DOHH2 (cell line): ENCODE measurements around the gene PEBP1.
A peak's percentile ranks its signal among the peaks of the same experiment; 100 is the strongest.

Experiments
- H3F3A ChIP-seq: fragments of 200-600 bp; sonication (generic), shearing (Covaris generic); 2 replicates; pipeline ENCODE4 v1.6.0; 2016; ENCODE audit warnings: antibody characterized with exemption, mild to moderate bottlenecking; ENCODE audit not compliant: control insufficient read depth, insufficient read depth
- H3K27ac ChIP-seq: fragments of 200-600 bp; sonication (generic); 2 replicates; pipeline ENCODE4 v1.5.1; 2014; ENCODE audit warnings: low read depth, mild to moderate bottlenecking, low read length, moderate library complexity
- H3K27me3 ChIP-seq: fragments of 200-600 bp; sonication (generic); 2 replicates; pipeline ENCODE4 v1.6.1; 2014; ENCODE audit warnings: mild to moderate bottlenecking, low read length, mixed read lengths; ENCODE audit not compliant: control insufficient read depth
- H3K36me3 ChIP-seq: fragments of 200-600 bp; sonication (generic); 2 replicates; pipeline ENCODE4 v1.6.1; 2014; ENCODE audit warnings: mild to moderate bottlenecking, low read length, moderate library complexity, mixed read lengths; ENCODE audit not compliant: control insufficient read depth
- H3K4me1 ChIP-seq: fragments of 200-600 bp; sonication (generic); 2 replicates; pipeline ENCODE4 v1.6.1; 2014; ENCODE audit warnings: mild to moderate bottlenecking, low read length, mixed read lengths; ENCODE audit not compliant: control insufficient read depth
- H3K4me2 ChIP-seq: fragments of 200-600 bp; sonication (generic); 2 replicates; pipeline ENCODE4 v1.6.0; 2014; ENCODE audit warnings: mild to moderate bottlenecking, low read length, moderate library complexity
- H3K4me3 ChIP-seq: fragments of 200-600 bp; sonication (generic); 2 replicates; pipeline ENCODE4 v1.5.1; 2014; ENCODE audit warnings: mild to moderate bottlenecking, low read length, mixed read lengths
- H3K79me2 ChIP-seq: fragments of 200-600 bp; sonication (generic); 2 replicates; pipeline ENCODE4 v1.6.1; 2014; ENCODE audit warnings: mild to moderate bottlenecking, low read length, mixed read lengths; ENCODE audit not compliant: control insufficient read depth
- H3K9me2 ChIP-seq: fragments of 200-600 bp; sonication (generic); replicated peaks from 2 replicates; pipeline ENCODE4 v1.6.1; 2014; ENCODE audit warnings: mild to moderate bottlenecking, low read length, mixed read lengths; ENCODE audit not compliant: control insufficient read depth
- H3K9me3 ChIP-seq: fragments of 200-600 bp; sonication (generic); 2 replicates; pipeline ENCODE4 v1.6.1; 2014; ENCODE audit warnings: antibody characterized with exemption, low read length, mixed read lengths; ENCODE audit not compliant: control insufficient read depth, insufficient read depth
- H4K20me1 ChIP-seq: fragments of 200-600 bp; sonication (generic); 2 replicates; pipeline ENCODE4 v1.6.0; 2014; ENCODE audit warnings: low read depth, mild to moderate bottlenecking, antibody characterized with exemption, low read length, moderate library complexity; ENCODE audit not compliant: control insufficient read depth, insufficient read depth
- EZH2phosphoT487 ChIP-seq: fragments of 200-600 bp; sonication (generic); IDR thresholded peaks from 2 replicates; pipeline ENCODE4 v1.6.1; 2017; ENCODE audit warnings: borderline replicate concordance, mild to moderate bottlenecking, antibody characterized with exemption, low read length, moderate library complexity, mixed read lengths
- TF ChIP-seq, protein P1 (sequence below): fragments of 200-600 bp; sonication (generic); IDR thresholded peaks from one replicate; pipeline ENCODE4 v1.5.1; 2014; ENCODE audit warnings: antibody characterized with exemption, mild to moderate bottlenecking, low read depth, low read length; ENCODE audit not compliant: poor library complexity, severe bottlenecking

PEBP1 gene

DNA sequence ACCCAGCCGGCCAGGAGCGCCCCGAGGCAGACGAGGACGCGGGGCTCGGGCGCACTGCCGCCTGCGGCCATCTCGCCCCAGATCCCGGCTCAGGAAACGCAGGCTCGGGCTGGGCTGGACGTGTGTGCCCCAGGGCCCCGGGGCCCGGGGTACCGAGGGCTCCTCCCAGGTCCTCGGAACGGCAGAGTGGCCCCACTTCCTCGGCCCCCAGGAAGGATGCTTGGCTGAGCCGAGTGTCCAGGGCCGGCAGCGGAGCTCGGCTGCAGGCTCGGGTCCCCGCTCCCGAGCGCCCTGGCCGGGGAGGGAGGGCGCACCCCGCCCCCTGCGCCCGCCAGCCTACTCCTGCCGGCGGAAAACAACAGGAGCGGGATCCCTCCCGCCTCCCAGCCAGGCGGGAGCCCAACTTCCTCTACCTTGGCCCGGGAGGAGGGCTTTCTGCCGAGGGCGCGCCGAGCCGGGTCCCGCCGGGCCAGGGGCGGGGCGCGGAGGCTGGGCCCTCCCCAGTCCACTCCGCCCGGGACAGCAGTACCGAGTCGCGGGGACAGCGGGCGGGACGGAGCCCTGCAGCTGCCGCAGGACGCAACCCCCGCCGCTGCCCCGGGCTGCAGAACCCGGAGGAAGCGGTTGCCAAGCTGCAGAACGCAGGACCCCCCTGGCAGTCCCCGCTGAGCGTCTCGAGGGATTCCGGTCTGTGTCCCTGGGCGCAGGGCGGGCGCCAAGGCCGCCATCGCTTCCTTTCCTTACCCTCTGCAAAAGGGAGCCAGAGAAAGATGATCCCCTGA lies 32.1 kb upstream of the PEBP1 start, which contains the start of gene VSIG10:
VSIG10 (minus strand) TSS at position 411 of the 782 bp plus-strand sequence; CDS start at position 71, 340 bp downstream.
- Histone ChIP-seq H3K27ac (no peak within 1 kb of the TSS), H3K79me2 (no peaks in the 10 kb centered on the region), H3K9me3 (no peaks in the 10 kb centered on the region), H3F3A (no peaks in the 10 kb centered on the region), H3K4me3 (peak within 1 kb of the TSS; percentile 64), H3K36me3 (no peaks in the 10 kb centered on the region), H4K20me1 (no peaks in the 10 kb centered on the region), H3K4me1 (peaks cover 15% of the 10 kb centered on the region), H3K9me2 (no peaks in the 10 kb centered on the region), H3K27me3 (peaks cover 51% of the 10 kb centered on the region), H3K4me2 (peak within 1 kb of the TSS; percentile 76)
- peak; percentile 88 for TF ChIP-seq EZH2phosphoT487
- TF ChIP-seq, protein P1, sequence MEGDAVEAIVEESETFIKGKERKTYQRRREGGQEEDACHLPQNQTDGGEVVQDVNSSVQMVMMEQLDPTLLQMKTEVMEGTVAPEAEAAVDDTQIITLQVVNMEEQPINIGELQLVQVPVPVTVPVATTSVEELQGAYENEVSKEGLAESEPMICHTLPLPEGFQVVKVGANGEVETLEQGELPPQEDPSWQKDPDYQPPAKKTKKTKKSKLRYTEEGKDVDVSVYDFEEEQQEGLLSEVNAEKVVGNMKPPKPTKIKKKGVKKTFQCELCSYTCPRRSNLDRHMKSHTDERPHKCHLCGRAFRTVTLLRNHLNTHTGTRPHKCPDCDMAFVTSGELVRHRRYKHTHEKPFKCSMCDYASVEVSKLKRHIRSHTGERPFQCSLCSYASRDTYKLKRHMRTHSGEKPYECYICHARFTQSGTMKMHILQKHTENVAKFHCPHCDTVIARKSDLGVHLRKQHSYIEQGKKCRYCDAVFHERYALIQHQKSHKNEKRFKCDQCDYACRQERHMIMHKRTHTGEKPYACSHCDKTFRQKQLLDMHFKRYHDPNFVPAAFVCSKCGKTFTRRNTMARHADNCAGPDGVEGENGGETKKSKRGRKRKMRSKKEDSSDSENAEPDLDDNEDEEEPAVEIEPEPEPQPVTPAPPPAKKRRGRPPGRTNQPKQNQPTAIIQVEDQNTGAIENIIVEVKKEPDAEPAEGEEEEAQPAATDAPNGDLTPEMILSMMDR: no peak

DNA sequence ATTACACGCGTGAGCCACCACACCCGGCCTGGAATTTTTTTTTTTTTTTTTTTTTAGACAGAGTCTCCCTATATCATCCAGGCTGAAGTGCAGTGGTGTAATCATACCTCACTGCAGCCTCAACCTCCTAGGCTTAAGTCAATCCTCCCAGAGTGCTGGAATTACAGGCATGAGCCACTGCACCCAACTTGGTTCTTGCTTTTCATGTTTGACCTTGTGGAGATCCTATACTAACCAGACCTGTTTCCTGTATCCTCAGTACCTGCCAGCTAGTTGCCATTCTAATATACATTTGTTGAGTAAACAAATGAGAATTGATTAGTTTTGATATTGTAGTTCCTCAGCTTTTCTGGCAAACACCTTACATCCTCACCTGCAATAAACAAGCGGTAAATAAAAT lies 28.9 kb upstream of the PEBP1 start:
- Histone ChIP-seq H4K20me1 (no peaks in the 10 kb centered on the region), H3K27me3 (peaks cover 30% of the 10 kb centered on the region)

GRCh38 chr12:118107694-118108093 lies 28.2 kb upstream of the PEBP1 start:
- Histone ChIP-seq H3K4me1 (peaks cover 15% of the 10 kb centered on the region), H3K4me3 (no peak overlapping the region), H3K4me2 (no peak overlapping the region), H3K36me3 (no peaks in the 10 kb centered on the region), H3F3A (no peaks in the 10 kb centered on the region), H3K9me2 (no peaks in the 10 kb centered on the region), H3K9me3 (no peaks in the 10 kb centered on the region), H3K27ac (no peak overlapping the region), H4K20me1 (no peaks in the 10 kb centered on the region), H3K79me2 (no peaks in the 10 kb centered on the region), H3K27me3 (peaks cover 23% of the 10 kb centered on the region)
- TF ChIP-seq, protein P1: no peak
- no peak for TF ChIP-seq EZH2phosphoT487

More for the DNA sequence above, 28.9 kb upstream of the PEBP1 start:
- Histone ChIP-seq H3K4me2 (no peak overlapping the region), H3K9me3 (no peaks in the 10 kb centered on the region), H3F3A (no peaks in the 10 kb centered on the region), H3K9me2 (no peaks in the 10 kb centered on the region), H3K79me2 (no peaks in the 10 kb centered on the region), H3K36me3 (no peaks in the 10 kb centered on the region), H3K4me1 (peaks cover 15% of the 10 kb centered on the region), H3K27ac (no peak overlapping the region), H3K4me3 (no peak overlapping the region)
- TF ChIP-seq EZH2phosphoT487: no peak
- TF ChIP-seq, protein P1: no peak
